Kidney tubule cell (primary cell): ENCODE data around the gene LSM3.

Experiments used
- DNase-seq: peaks from one replicate; pipeline ENCODE4 v3.0.0-alpha.2; 2018; ENCODE audit warnings: low spot score

LSM3 gene

DNA sequence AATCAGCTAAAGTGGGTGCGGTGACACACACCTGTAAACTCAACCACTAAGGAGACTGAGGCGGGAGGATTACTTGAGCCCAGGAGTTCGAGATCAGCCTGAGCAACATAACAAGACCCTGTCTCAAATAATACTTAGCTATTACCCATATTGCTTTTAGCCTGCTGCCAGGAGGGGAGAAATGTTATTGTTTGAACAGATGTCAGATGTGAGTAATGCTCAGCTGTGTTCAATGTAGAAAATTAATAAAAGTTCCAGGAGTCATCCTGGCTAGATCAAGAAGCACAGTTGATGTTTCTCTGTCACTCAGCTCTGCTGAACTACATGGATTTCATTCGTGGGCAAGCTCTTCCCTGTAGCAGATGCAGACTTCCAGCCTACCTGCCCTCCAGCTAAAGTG, 22.2 kb downstream of the LSM3 start:
- DNase-seq, result peak; percentile 25

GRCh38 chr3:14201940-14202684, 23.5 kb downstream of the LSM3 start:
- peak; percentile 62 for DNase-seq

GRCh38 chr3:14202874-14203520, 24.4 kb downstream of the LSM3 start:
- DNase-seq, result no peak

DNA sequence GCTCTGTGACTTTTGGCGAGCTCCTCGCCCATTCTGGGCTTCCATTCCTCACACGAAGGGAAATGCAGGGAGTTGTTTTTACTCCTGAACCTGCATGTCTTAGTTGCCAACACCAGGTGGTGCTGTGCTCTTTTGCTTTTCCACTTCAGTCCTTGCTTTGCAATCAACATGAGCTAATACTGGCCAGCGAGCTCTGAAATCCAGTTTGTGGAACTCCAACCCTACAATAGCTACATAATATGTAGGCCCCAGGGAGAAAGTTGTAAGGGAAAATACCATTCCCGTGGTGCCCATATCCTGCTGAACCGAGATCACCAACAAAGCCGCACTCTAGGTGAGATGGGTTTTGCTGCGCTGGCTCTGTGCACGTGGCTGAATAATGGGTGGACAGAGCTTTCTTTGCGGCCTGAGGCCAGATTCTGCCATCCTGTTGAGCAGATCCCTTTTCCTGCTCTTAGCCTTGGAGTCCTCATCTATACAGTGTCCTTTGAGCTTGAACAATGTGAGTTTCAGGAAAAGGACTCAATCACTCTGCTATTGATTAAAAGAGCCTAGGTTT, 25.0 kb downstream of the LSM3 start:
- DNase-seq, result peak; percentile 78

DNA sequence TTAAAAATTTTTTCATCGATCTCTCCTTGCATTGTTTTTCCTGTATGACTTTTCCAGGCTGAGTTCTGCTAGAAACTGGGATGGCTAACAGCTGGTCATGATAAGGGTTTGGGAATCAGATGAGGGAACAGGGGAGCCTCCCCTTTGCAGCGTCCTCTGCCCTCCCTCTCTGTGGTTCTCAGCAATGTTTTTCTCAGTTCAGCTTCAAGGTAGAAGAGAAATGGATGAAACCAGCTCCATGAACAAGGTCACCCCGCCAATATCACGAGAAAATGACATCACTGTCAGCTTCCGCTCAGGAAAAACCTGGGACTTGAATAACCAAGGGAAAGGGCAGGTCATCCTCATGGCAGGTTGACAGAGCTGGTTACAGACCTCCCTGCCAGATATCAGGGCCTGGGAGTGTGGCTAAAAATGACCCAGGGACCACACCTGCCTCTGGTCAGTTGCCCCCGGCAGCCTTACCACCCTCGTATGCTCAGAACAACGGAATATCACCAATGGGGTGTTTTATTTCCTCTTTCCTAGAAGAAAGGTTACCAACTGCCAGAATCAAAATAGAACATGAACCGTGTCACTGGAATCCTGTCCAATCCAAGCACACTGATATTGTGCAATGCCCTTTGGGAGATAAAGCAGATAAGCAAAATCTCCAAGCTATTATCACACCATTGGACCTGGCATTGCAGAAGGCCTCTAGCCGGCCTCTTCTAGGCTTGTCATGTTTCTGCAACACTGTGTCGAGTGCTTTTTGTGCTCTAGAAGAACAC, 26.1 kb downstream of the LSM3 start:
- DNase-seq, result no peak

GRCh38 chr3:14206548-14207177, 28.0 kb downstream of the LSM3 start:
- no peak for DNase-seq

- DNase-seq, result no peak
Measured at GRCh38 chr3:14208168-14208567, 29.6 kb downstream of the LSM3 start.

GRCh38 chr3:14208977-14209394, 30.4 kb downstream of the LSM3 start:
- no peak for DNase-seq

- DNase-seq, result no peak
Measured at GRCh38 chr3:14209581-14210289, 31.1 kb downstream of the LSM3 start.

DNA sequence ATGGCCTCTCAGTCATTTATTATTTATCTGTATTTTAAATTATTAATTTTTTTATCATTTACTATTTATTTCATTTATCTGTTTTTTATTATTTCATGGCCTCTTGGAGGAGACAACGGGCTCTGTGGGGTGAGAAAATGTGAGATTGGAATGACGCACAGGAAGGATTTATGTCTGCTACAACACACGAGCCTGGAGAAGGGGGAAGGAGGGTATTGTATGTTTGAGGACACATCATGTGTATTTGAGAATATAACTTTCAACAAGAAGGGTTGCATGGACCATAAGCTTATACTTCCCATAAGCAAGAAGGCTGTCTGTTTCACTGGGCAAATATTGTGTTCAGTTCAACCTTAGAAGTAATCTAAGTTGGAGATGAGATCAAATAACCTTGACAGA, 31.7 kb downstream of the LSM3 start:
- DNase-seq, result no peak

GRCh38 chr3:14210843-14211594, 32.4 kb downstream of the LSM3 start:
- peak; percentile 90 for DNase-seq

GRCh38 chr3:14211621-14212020, 33.0 kb downstream of the LSM3 start:
- DNase-seq, result no peak

- DNase-seq, result no peak
Measured at GRCh38 chr3:14212032-14212431, 33.4 kb downstream of the LSM3 start.

DNA sequence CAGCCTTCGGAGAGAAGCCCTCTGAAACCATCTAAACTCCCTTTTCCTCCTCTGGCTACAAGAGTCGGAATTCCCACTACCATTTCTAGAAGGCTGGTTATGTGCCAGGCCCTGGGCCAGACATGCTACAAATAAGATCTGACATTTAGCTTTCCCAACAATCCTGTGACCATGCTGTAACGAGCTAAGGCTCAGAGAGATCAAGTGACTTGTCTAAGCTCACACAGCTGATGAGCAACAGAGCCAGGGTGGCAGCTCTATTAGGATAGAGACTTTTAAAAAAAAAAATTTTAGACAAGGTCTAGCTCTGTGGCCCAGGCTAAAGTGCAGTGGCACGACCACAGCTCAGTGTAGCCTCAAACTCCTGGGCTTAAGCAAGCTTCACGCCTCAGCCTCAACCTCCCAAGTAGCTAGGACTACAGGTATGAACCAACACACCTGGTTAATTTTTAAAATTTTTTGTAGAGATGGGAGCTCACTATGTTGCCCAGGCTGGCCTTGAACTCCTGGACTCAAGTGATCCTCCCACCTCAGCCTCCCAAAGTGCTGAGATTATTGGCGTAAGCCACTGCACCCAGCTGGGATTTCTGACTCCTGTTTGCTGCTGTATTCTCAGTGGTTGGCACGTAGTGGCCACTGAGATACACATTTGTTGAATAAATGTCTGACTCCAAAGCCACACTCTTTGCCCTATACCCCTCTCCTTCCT, 34.6 kb downstream of the LSM3 start:
- DNase-seq, result no peak

DNA sequence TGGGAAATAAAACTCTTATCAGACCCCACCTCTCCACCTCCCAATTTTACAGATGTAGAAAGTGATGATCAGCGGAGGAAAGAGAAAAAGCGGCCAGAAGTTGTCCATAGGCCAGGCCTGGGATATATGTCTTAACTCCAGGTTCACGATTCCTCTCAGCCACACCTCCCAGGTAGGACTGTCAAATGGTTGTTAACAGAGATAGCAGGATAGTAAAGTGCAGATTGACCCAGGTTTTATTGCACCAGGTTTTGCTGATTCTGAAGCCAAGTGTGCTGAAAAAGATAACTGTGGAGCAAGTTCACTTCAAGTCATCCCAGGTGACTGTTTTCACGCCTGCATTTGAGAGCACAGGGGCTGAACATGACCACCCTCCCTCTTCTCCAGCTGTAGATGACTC, 36.1 kb downstream of the LSM3 start:
- no peak for DNase-seq

DNA sequence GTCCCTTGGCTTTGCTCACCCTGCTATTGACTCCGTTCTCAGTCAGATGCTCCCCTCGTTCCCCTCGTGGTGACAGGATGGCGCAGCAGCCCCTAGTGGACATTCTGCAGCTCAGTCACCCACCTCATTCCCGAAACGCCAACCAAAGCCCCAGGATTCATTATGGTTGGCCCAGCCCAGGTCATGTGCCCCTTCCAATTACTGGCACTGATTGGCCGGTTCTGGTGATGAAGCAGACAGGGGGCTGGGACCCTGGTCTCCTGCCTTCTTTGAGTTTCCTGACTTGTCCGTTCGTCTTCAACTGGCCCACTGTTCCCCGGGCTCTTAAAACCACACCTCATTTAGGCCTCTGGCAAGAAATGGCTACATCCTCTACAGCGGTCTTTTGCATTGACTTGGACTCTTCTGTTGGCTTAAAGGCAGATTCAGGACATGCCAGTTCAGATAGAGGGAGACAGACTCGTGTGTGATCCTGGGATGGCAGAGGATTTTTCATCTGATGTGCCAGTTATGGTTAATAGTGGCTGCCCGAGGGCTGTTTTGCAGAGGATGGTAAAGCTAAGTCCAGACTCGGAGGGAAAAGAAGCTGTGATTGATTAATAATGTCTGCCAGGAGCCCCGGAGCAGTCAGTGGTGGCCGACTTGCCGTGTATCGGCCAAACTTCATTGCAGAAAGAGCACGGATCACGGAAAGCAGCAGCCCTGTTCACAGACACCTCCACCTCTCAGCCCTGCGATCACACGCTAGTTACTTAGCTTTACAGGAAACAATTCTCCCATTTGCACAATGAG, 37.8 kb downstream of the LSM3 start:
- peak; percentile 70 for DNase-seq

GRCh38 chr3:14218355-14218754, 39.7 kb downstream of the LSM3 start:
- no peak for DNase-seq

DNA sequence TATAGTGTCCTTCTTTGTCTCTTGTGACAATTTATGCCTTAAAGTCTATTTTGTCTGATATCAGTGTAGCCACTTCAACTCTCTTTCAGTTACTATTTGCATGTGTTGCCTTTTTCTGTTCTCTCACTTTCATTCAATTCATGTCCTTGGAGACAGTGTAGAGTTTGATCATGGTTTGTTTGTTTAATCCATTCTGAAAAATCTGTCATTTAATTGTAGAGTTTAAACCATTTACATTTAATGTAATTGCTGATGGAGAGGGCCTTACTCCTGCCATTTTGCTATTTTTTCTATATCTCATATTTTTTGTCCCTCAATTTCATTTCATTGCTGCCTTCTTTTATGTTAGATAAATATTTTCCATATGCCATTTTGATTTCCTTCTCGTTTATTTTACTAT, 42.3 kb downstream of the LSM3 start:
- no peak for DNase-seq

- no peak for DNase-seq
Measured at GRCh38 chr3:14221902-14222301, 43.3 kb downstream of the LSM3 start.
